ENCODE measurements around the gene OR10W1. TPM values are rescaled to one million over a fixed set of nuclear protein-coding genes. Genes with fewer than 3 reads are reported as not detected.

The OR10W1 gene
- total RNA-seq, 1 donor from 2014 or later: not detected

GRCh38 chr11:58286249-58286648 lies 18.2 kb upstream of the OR10W1 start:
- peaks cover 3% of the 10 kb centered on the region for H3K9me3 Mint-ChIP-seq
- TF ChIP-seq, protein P1, sequence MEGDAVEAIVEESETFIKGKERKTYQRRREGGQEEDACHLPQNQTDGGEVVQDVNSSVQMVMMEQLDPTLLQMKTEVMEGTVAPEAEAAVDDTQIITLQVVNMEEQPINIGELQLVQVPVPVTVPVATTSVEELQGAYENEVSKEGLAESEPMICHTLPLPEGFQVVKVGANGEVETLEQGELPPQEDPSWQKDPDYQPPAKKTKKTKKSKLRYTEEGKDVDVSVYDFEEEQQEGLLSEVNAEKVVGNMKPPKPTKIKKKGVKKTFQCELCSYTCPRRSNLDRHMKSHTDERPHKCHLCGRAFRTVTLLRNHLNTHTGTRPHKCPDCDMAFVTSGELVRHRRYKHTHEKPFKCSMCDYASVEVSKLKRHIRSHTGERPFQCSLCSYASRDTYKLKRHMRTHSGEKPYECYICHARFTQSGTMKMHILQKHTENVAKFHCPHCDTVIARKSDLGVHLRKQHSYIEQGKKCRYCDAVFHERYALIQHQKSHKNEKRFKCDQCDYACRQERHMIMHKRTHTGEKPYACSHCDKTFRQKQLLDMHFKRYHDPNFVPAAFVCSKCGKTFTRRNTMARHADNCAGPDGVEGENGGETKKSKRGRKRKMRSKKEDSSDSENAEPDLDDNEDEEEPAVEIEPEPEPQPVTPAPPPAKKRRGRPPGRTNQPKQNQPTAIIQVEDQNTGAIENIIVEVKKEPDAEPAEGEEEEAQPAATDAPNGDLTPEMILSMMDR (conservative IDR thresholded peaks at IDR 0.05): peak; percentile 59
- H3K27ac Mint-ChIP-seq (ENCODE audit: unreplicated experiment): no peak overlapping the region
- no peaks in the 10 kb centered on the region for H3K36me3 Mint-ChIP-seq (ENCODE audit: low read depth)
- no peak for DNase-seq (ENCODE audit: low read depth, low spot score)
- H3K4me3 Mint-ChIP-seq: no peak overlapping the region
- no peaks in the 10 kb centered on the region for H3K27me3 Mint-ChIP-seq (ENCODE audit: low read depth)
- no peaks in the 10 kb centered on the region for H3K4me1 Mint-ChIP-seq

- no peaks in the 10 kb centered on the region for H3K4me1 Mint-ChIP-seq
- no peak overlapping the region for H3K4me3 Mint-ChIP-seq
- no peak for DNase-seq (ENCODE audit: low read depth, low spot score)
Measured at GRCh38 chr11:58285483-58286040, 17.5 kb upstream of the OR10W1 start.

GRCh38 chr11:58276151-58276550 lies 8.1 kb upstream of the OR10W1 start:
- no peak for DNase-seq (ENCODE audit: low read depth, low spot score)
- no peak overlapping the region for H3K4me3 Mint-ChIP-seq
- H3K9me3 Mint-ChIP-seq: peaks cover 3% of the 10 kb centered on the region
- H3K4me1 Mint-ChIP-seq: no peaks in the 10 kb centered on the region
- no peaks in the 10 kb centered on the region for H3K36me3 Mint-ChIP-seq (ENCODE audit: low read depth)
- peaks cover 8% of the 10 kb centered on the region for H3K27me3 Mint-ChIP-seq (ENCODE audit: low read depth)
- TF ChIP-seq, protein P1 (conservative IDR thresholded peaks at IDR 0.05): no peak
- no peak overlapping the region for H3K27ac Mint-ChIP-seq (ENCODE audit: unreplicated experiment)

More at GRCh38 chr11:58285483-58286040, 17.5 kb upstream of the OR10W1 start:
- no peaks in the 10 kb centered on the region for H3K36me3 Mint-ChIP-seq (ENCODE audit: low read depth)
- TF ChIP-seq, protein P1 (conservative IDR thresholded peaks at IDR 0.05): no peak
- H3K27me3 Mint-ChIP-seq (ENCODE audit: low read depth): no peaks in the 10 kb centered on the region
- H3K27ac Mint-ChIP-seq (ENCODE audit: unreplicated experiment): no peak overlapping the region
- peaks cover under 1% of the 10 kb centered on the region for H3K9me3 Mint-ChIP-seq

GRCh38 chr11:58275002-58275401 lies 6.9 kb upstream of the OR10W1 start:
- no peaks in the 10 kb centered on the region for H3K36me3 Mint-ChIP-seq (ENCODE audit: low read depth)
- peaks cover 3% of the 10 kb centered on the region for H3K9me3 Mint-ChIP-seq
- H3K27ac Mint-ChIP-seq (ENCODE audit: unreplicated experiment): no peak overlapping the region
- DNase-seq (ENCODE audit: low read depth, low spot score): no peak
- no peaks in the 10 kb centered on the region for H3K4me1 Mint-ChIP-seq
- H3K27me3 Mint-ChIP-seq (ENCODE audit: low read depth): peaks cover 8% of the 10 kb centered on the region
- no peak overlapping the region for H3K4me3 Mint-ChIP-seq
- TF ChIP-seq, protein P1 (conservative IDR thresholded peaks at IDR 0.05): no peak

DNA sequence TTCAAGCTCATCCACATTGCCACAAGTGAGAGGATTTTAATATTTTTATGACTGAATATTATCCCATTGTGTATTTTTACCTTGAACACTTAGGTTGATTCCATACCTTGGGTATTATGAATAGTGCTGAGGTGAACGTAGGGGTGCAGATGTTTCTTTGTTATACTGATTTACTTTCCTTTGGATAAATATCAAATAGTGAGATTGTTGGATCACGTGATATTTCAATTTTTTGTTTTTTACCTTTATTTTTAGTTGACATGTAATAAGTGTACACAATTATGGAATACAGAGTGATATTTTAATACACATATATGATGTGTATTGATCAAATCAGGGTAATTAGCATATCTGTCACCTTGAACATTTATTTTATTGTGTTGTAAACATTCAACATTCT lies 8.1 kb downstream of the OR10W1 start:
- Mint-ChIP-seq H3K27ac (ENCODE audit: unreplicated experiment) (no peak overlapping the region), H3K36me3 (ENCODE audit: low read depth) (peaks cover 2% of the 10 kb centered on the region), H3K4me1 (no peaks in the 10 kb centered on the region), H3K9me3 (peaks cover 12% of the 10 kb centered on the region), H3K4me3 (no peak overlapping the region), H3K27me3 (ENCODE audit: low read depth) (peaks cover 3% of the 10 kb centered on the region)
- TF ChIP-seq, protein P1 (conservative IDR thresholded peaks at IDR 0.05): no peak
- DNase-seq (ENCODE audit: low read depth, low spot score): no peak

Data from neural crest cell (in vitro differentiated cells).